ENCODE data around the gene VPS51. TPM values are rescaled to one million over a fixed set of nuclear protein-coding genes. Genes with fewer than 3 reads are reported as not detected.
A peak's percentile ranks its signal among the peaks of the same experiment; 100 is the strongest.

Gene VPS51
- total and polyA plus RNA-seq, 10 of the 15 experiments (the other 5 are each of a cell fraction or from before 2014, with no cell fraction given), result 1.5 to 279 (median 53.2) TPM

DNA sequence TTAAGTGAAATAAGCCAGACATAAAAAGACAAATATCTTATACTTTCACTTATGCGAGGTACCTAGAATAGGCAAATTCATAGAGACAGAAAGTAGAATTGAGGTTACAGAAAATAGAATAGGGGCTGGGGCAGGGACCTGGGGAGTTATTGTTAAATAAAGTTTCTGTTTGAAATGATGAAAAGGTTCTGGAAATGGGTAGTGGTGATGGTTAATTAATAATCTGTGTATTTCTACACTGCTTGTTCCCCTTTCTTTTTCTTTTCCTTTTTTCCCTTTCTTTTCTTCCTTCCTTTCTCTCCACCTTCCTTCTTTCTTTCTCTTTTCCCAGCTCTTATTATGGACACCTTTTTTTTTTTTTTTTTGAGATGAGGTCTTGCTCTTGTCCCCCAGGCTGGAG is 40.5 kb upstream of the VPS51 start:
- ATAC-seq (peak; percentile 73), FAIRE-seq (no peak), DNase-seq (ENCODE audit: low read depth, low spot score) (no peak)
- Histone ChIP-seq H3K27me3 (replicated peaks in 1 of 2; ENCODE audit: control insufficient read depth in 2 of 2, insufficient read depth in 2 of 2, low read length in 1 of 2) (no peaks in the 10 kb centered on the region), H3K4me2 (ENCODE audit: control insufficient read depth, insufficient read depth) (peak overlapping the region; percentile 21; the same call in 1 of the 2 replicates), H3K27ac (ENCODE audit: control insufficient read depth, insufficient read depth) (no peak overlapping the region), H3K9ac (ENCODE audit: control insufficient read depth, insufficient read depth, low read length) (no peak overlapping the region), H2AFZ (ENCODE audit: control insufficient read depth, low read depth, low read length) (no peak overlapping the region), H3K36me3 (ENCODE audit: control insufficient read depth in 2 of 2, insufficient read depth in 2 of 2, low read length in 1 of 2) (no peaks in the 10 kb centered on the region), H4K20me1 (ENCODE audit: control insufficient read depth, insufficient read depth) (no peaks in the 10 kb centered on the region), H3K4me3 (no peak overlapping the region), H3K9me3 (replicated peaks; ENCODE audit: control insufficient read depth, insufficient read depth, low read length) (no peaks in the 10 kb centered on the region), H3K4me1 (ENCODE audit: control insufficient read depth, insufficient read depth, low read length) (peaks cover 48% of the 10 kb centered on the region), H3K79me2 (ENCODE audit: control insufficient read depth, insufficient read depth, low read length) (no peaks in the 10 kb centered on the region)
- ChIA-PET SMC1A (ENCODE audit: uncharacterized antibody, unreplicated experiment) (interaction anchor here (1.4 kb wide), 1 partner anchor 14 kb away, joined by 8 read pairs; no protein-coding TSS in a partner anchor), RAD21 (ENCODE audit: unreplicated experiment) (no interaction called here), CTCF (interaction anchor here (0.6 to 1.3 kb wide), 2 partner anchors 21 to 197 kb away, joined by 4 to 5 read pairs; no protein-coding TSS in a partner anchor), POLR2A (interaction anchor here (0.6 to 1.6 kb wide), 4 partner anchors 14 to 126 kb away, joined by 3 to 9 read pairs (median 4); partner anchors contain the start of gene CAPN1)
- intact Hi-C loops (cut with micrococcal nuclease; ENCODE audit: unreplicated experiment) (no loop called here), in situ Hi-C loops (cut with MboI) (no loop called here)
- WGBS (ENCODE audit: insufficient coverage, insufficient replicate concordance, low lambda C conversion rate, missing lambda C conversion rate), result 0% methylated on average over 1 of the region's 1 CpG
- BruUV-seq (replicated peaks), result no TSS peak
- TF ChIP-seq ZNF622 (IDR thresholded peaks at IDR 0.05) (no peak), SUZ12 (IDR thresholded peaks at IDR 0.05; ENCODE audit: unreplicated experiment) (no peak), IKZF1 (conservative IDR thresholded peaks at IDR 0.05) (peak; percentile 32; the same call in 1 of the 2 replicates), NFYA (IDR thresholded peaks at IDR 0.05; ENCODE audit: borderline replicate concordance, low read depth, low read length) (no peak), ETV6 (conservative IDR thresholded peaks at IDR 0.05 in 1 of 2, IDR thresholded peaks at IDR 0.05 in 1 of 2; ENCODE audit: borderline replicate concordance in 1 of 2, low read depth in 1 of 2) (no peak), SPI1 (IDR thresholded peaks at IDR 0.05; ENCODE audit: borderline replicate concordance, insufficient read depth, low read depth, low read length) (no peak), ZSCAN29 (IDR thresholded peaks at IDR 0.05) (no peak), MEF2A (IDR thresholded peaks at IDR 0.05; ENCODE audit: insufficient read depth, low read depth, low read length) (0 out of 2 replicates have a peak, but pooled peaks have one; percentile 17), CHD1 (IDR thresholded peaks at IDR 0.05; ENCODE audit: low read depth, low read length) (no peak), CHD4 (IDR thresholded peaks at IDR 0.05) (no peak), ZNF274 (IDR thresholded peaks at IDR 0.05; ENCODE audit: insufficient read depth, insufficient read length) (no peak)
- TF ChIP-seq, protein P1, sequence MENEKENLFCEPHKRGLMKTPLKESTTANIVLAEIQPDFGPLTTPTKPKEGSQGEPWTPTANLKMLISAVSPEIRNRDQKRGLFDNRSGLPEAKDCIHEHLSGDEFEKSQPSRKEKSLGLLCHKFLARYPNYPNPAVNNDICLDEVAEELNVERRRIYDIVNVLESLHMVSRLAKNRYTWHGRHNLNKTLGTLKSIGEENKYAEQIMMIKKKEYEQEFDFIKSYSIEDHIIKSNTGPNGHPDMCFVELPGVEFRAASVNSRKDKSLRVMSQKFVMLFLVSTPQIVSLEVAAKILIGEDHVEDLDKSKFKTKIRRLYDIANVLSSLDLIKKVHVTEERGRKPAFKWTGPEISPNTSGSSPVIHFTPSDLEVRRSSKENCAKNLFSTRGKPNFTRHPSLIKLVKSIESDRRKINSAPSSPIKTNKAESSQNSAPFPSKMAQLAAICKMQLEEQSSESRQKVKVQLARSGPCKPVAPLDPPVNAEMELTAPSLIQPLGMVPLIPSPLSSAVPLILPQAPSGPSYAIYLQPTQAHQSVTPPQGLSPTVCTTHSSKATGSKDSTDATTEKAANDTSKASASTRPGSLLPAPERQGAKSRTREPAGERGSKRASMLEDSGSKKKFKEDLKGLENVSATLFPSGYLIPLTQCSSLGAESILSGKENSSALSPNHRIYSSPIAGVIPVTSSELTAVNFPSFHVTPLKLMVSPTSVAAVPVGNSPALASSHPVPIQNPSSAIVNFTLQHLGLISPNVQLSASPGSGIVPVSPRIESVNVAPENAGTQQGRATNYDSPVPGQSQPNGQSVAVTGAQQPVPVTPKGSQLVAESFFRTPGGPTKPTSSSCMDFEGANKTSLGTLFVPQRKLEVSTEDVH (IDR thresholded peaks at IDR 0.05; ENCODE audit: low read depth, partially characterized antibody), result no peak
- TF ChIP-seq, protein P2, sequence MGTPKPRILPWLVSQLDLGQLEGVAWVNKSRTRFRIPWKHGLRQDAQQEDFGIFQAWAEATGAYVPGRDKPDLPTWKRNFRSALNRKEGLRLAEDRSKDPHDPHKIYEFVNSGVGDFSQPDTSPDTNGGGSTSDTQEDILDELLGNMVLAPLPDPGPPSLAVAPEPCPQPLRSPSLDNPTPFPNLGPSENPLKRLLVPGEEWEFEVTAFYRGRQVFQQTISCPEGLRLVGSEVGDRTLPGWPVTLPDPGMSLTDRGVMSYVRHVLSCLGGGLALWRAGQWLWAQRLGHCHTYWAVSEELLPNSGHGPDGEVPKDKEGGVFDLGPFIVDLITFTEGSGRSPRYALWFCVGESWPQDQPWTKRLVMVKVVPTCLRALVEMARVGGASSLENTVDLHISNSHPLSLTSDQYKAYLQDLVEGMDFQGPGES (IDR thresholded peaks at IDR 0.05), result no peak
- TF ChIP-seq, protein P3, sequence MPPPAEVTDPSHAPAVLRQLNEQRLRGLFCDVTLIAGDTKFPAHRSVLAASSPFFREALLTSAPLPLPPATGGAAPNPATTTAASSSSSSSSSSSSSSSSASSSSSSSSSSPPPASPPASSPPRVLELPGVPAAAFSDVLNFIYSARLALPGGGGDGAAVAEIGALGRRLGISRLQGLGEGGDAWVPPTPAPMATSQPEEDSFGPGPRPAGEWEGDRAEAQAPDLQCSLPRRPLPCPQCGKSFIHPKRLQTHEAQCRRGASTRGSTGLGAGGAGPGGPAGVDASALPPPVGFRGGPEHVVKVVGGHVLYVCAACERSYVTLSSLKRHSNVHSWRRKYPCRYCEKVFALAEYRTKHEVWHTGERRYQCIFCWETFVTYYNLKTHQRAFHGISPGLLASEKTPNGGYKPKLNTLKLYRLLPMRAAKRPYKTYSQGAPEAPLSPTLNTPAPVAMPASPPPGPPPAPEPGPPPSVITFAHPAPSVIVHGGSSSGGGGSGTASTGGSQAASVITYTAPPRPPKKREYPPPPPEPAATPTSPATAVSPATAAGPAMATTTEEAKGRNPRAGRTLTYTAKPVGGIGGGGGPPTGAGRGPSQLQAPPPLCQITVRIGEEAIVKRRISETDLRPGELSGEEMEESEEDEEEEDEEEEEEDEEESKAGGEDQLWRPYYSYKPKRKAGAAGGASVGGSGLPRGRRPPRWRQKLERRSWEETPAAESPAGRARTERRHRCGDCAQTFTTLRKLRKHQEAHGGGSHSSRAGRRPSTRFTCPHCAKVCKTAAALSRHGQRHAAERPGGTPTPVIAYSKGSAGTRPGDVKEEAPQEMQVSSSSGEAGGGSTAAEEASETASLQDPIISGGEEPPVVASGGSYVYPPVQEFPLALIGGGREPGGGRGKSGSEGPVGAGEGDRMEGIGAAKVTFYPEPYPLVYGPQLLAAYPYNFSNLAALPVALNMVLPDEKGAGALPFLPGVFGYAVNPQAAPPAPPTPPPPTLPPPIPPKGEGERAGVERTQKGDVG (CRISPR knock-in tag; IDR thresholded peaks at IDR 0.05), result no peak
- TF ChIP-seq, protein P4, sequence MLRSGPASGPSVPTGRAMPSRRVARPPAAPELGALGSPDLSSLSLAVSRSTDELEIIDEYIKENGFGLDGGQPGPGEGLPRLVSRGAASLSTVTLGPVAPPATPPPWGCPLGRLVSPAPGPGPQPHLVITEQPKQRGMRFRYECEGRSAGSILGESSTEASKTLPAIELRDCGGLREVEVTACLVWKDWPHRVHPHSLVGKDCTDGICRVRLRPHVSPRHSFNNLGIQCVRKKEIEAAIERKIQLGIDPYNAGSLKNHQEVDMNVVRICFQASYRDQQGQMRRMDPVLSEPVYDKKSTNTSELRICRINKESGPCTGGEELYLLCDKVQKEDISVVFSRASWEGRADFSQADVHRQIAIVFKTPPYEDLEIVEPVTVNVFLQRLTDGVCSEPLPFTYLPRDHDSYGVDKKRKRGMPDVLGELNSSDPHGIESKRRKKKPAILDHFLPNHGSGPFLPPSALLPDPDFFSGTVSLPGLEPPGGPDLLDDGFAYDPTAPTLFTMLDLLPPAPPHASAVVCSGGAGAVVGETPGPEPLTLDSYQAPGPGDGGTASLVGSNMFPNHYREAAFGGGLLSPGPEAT (IDR thresholded peaks at IDR 0.05; ENCODE audit: low read depth), result peak; percentile 51

Measured in GM12878 (cell line).